HG03520 (cell line): ENCODE data around the gene CASZ1.

Experiments
- ATAC-seq: cut with Tn5 transposase; IDR thresholded peaks from one replicate; pipeline ENCODE4 v1.9.1; 2021; ENCODE audit warnings: mild to moderate bottlenecking, moderate library complexity; ENCODE audit not compliant: unreplicated experiment

Gene CASZ1

DNA sequence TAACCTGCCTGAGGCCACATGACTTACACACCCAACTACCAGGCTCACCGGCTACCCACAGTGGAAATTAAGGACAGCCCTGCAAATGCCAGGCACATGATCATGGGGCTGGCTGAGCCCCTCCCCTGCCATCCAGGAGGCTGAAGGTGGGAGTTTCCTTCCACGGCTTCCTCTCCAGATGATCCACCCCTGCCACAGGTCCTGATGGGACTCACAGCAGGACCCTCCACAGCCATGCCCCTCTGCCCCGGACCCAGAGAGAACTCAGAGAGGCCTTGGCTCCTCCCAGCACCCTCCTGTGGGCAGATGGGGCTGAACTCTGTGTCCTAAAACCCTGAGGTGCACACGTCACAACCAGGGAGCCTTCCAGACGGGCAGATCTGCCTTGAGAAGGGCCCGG is 29.1 kb upstream of the CASZ1 start:
- no peak for ATAC-seq

- ATAC-seq, result no peak
These were observed 28.5 kb upstream of the CASZ1 start for GRCh38 chr1:10824821-10825540.

GRCh38 chr1:10823000-10823401 is 26.6 kb upstream of the CASZ1 start:
- ATAC-seq, result no peak

DNA sequence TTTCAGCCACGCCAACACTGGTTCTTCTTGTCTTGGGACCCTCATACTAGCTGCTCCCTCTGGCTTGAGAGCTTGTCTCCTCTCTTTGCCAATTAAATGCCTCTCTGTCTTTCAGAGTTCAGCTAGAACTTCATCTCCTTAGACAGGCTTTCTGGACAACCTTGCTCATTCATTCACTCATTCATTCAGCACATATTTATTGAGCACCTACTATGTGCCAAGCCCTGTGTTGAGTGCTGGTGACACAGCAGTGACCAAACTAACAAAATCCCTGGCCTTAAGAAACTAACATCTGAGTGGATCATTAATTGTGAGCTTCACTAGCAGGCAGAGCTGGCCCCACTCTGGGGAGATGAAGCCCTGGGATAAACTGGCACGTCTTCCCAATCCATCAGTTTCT is 24.9 kb upstream of the CASZ1 start:
- no peak for ATAC-seq

DNA sequence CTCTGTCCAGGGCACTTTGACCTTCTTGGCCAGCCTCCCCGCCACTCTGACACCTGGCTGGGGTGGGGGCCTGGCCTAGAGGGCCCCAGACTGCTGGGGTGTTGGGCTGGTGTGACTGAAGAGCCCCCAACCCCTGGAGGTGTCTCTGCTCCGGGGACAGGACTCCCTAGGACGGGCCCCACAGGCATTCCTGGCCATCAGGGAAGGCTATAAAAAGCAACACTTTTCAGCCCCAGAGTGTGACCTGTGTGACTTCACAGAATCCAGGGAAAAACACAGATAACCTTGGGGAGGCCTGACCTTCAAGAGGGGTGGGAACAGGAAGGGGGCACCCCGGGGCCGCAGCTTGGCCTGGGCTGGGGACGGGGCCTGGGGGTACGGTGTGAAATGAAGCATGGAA is 24.0 kb upstream of the CASZ1 start:
- ATAC-seq, result no peak

- ATAC-seq, result no peak
These were observed 22.9 kb upstream of the CASZ1 start for GRCh38 chr1:10819198-10819901.

GRCh38 chr1:10818262-10819197 is 22.1 kb upstream of the CASZ1 start:
- no peak for ATAC-seq

- ATAC-seq, result no peak
These were observed 20.4 kb upstream of the CASZ1 start for GRCh38 chr1:10816743-10817369.

- ATAC-seq, result no peak
These were observed 19.8 kb upstream of the CASZ1 start for GRCh38 chr1:10816233-10816632.

- no peak for ATAC-seq
These were observed 19.4 kb upstream of the CASZ1 start for GRCh38 chr1:10815858-10816195.

GRCh38 chr1:10814976-10815857 is 18.8 kb upstream of the CASZ1 start:
- ATAC-seq, result no peak

DNA sequence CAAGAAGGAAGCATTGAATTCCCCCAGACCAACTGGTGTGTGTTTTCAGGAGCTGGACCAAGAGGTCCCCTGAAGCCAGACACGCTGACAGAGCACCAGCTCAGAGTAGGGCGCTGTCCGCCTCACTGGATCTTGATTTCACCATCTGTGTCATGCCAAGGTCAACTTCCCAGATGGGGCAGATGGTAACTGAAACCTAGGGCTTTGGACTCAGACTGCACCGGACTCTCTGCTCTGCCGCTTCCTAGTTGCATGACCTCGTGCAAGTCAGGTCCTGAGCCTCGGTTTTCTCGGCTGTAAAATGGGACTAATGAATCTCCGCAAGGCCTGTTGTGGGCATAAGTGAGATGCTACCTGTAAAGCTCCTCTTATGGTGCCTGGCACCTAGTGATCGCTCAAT is 17.9 kb upstream of the CASZ1 start:
- no peak for ATAC-seq

DNA sequence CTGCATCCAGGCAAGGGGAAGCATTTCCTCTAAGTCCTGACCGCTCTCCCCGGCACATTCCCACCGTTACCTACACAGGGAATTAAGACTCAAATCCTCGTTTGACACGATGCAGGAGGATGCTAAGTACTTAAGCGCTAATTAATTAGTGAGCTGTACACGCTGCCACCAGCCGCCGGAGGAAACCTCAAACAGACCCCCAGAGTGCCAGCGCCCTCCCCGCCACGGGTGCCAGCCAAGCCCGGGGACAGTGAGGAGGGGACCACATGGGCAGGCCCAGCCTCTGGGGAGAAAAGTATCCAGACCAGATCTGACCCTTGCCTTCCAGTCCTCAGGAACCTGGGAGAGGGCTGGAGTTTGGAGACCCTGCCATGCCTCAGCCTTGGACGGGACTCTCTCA is 17.4 kb upstream of the CASZ1 start:
- ATAC-seq, result no peak

DNA sequence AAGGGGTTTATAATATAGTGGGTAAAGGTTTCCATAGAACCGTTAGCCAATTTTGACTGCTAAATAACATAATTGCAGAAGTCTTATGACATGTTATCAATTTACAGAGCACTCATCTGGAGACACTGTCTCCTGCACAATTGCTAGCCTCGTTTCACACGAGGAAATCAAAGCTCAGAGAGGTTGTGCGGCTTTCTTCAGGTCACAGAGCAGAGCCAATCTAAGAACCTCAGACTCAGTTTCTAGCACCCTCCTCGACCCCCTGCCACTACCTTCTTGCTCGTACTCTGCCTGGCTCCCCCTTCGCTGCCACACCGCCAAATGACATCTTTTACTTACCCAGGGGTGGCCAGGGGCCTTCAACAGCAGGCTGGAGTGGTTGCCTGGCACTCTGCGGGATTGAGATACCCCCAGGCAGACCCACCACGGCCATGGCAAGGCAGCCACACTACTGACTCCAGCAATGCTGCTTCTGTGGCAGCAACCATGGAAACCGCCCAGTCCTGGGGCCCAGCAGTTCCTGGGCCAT is 16.0 kb upstream of the CASZ1 start:
- no peak for ATAC-seq

- ATAC-seq, result no peak
These were observed 12.0 kb upstream of the CASZ1 start for GRCh38 chr1:10808441-10808840.

DNA sequence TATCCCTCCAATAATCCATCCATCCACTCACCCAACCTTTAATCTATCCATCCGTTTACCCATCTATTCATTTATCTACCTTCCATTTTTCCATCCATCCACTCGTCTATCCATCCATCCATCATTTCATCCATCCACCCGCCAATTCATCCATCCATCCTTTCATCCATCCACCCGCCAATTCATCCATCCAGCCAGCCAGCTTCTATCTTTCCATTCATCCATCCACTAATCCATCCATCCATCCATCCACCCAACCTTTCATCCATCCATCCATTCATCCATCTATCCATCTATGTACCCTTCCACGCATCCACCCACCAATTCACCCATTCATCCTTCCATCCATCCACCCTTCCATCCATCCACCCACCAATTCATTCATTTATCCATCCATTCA is 10.5 kb upstream of the CASZ1 start:
- ATAC-seq, result no peak

DNA sequence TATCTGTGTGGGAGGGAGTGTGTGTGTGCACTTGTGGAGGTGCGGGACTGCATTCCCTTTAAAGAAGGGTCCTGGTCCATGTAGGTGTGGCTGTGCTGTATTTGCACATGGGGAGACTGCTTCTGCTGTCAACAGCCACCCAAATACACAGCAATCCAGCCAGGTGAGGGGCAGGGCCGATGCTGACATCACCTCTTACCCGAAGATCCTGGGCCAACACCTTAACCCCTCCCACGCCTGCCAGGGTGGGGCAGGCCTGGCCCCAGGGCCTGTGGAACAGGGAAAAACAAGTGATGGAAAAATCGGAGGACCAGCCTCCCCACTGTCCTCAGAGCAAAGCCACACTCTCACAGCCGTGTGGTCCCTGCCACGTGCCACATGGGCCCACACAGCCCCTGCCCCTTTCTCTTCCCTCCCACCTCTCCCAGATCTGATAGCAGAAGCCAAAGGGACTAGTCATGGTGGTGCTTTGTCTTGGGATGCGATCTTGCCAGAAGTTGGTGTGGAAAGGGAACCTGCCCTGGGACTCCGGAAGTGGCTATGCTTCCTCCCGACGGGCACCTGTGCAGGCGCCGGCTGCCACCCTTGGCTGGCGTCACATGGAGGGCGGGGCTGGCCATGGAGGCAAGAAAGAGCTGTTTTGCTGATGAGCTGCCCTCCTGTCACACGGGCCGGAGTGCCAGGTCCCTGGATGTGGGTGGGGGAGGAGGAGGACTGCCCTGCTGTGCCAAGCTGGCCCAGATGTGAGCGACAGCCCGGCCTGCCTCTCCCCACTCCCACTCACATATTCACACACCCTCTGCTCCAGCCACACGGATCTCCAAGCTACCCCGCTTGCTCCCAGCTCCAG is 7.8 kb upstream of the CASZ1 start:
- ATAC-seq, result no peak

DNA sequence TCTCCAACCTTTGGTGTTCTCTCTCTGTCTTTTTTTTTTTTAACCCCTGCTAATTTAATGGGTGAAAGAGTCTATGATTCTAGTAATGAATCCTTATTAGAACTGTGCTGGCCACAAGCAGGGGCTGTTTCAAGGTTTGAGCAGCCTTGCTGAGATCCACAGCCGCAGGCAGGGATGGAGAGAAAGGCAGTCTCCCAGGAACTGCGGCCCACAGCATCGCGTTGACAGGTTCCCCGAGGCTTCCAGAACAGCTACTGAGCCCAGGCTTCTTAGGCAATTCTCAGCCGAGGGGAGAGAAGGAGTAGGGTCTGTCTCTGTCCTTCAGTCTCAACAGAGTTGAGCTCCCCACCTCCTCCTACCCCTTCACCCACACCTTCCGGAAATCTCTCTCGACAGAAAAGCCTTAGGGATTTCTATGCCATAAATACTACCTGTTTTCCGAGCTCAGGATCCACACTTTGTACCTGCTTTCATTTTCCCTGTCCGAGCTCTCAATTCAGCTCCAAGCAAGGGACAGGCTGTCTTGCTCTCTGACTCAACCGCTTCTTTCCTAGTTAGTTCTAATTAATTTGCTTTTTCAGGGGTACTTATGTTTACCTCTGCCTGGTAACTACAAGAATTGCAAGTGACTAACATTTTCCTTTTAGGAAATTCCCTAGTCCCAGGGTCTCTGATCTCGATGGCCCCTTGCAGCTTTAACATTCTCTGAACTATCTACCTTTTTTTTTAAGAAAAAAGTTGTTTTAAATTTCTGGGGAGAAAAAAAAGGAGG is 6.7 kb upstream of the CASZ1 start:
- no peak for ATAC-seq
